ENCODE data around the gene ZNF664.

Gene ZNF664

GRCh38 chr12:123998344-123998990 is 25.5 kb downstream of the ZNF664 start:
- H3K4me1 Mint-ChIP-seq, result peaks cover 15% of the 10 kb centered on the region
- no peaks in the 10 kb centered on the region for H3K9me3 Mint-ChIP-seq
- no peak overlapping the region for H3K27ac Mint-ChIP-seq
- H3K36me3 Mint-ChIP-seq (ENCODE audit: low read depth), result peaks cover 15% of the 10 kb centered on the region
- H3K27me3 Mint-ChIP-seq, result no peaks in the 10 kb centered on the region
- no peak overlapping the region for H3K4me3 Mint-ChIP-seq
- no peak for DNase-seq
- no peak for ATAC-seq

- ATAC-seq, result no peak
- no peaks in the 10 kb centered on the region for H3K9me3 Mint-ChIP-seq
- H3K4me1 Mint-ChIP-seq, result peaks cover 15% of the 10 kb centered on the region
These were observed 26.0 kb downstream of the ZNF664 start for GRCh38 chr12:123998991-123999359.

GRCh38 chr12:124000111-124000510 is 27.1 kb downstream of the ZNF664 start:
- ATAC-seq (no peak), DNase-seq (no peak)
- Mint-ChIP-seq H3K9me3 (no peaks in the 10 kb centered on the region), H3K4me3 (no peak overlapping the region), H3K27me3 (no peaks in the 10 kb centered on the region), H3K4me1 (peaks cover 7% of the 10 kb centered on the region), H3K36me3 (ENCODE audit: low read depth) (peaks cover 5% of the 10 kb centered on the region), H3K27ac (no peak overlapping the region)

More at GRCh38 chr12:123998991-123999359, 26.0 kb downstream of the ZNF664 start:
- DNase-seq, result no peak
- peaks cover 10% of the 10 kb centered on the region for H3K36me3 Mint-ChIP-seq (ENCODE audit: low read depth)
- H3K27me3 Mint-ChIP-seq, result no peaks in the 10 kb centered on the region
- no peak overlapping the region for H3K27ac Mint-ChIP-seq
- H3K4me3 Mint-ChIP-seq, result no peak overlapping the region

GRCh38 chr12:124001343-124001742 is 28.3 kb downstream of the ZNF664 start:
- Mint-ChIP-seq H3K9me3 (no peaks in the 10 kb centered on the region), H3K4me1 (peaks cover 9% of the 10 kb centered on the region), H3K4me3 (no peak overlapping the region), H3K27me3 (no peaks in the 10 kb centered on the region), H3K27ac (no peak overlapping the region), H3K36me3 (ENCODE audit: low read depth) (peaks cover 5% of the 10 kb centered on the region)
- no peak for DNase-seq
- ATAC-seq, result no peak

GRCh38 chr12:124002021-124002644 is 29.1 kb downstream of the ZNF664 start:
- H3K9me3 Mint-ChIP-seq, result no peaks in the 10 kb centered on the region
- no peaks in the 10 kb centered on the region for H3K27me3 Mint-ChIP-seq
- H3K27ac Mint-ChIP-seq, result no peak overlapping the region
- ATAC-seq, result no peak
- H3K36me3 Mint-ChIP-seq (ENCODE audit: low read depth), result peaks cover 5% of the 10 kb centered on the region
- no peak overlapping the region for H3K4me3 Mint-ChIP-seq
- H3K4me1 Mint-ChIP-seq, result peaks cover 16% of the 10 kb centered on the region
- no peak for DNase-seq

- Mint-ChIP-seq H3K27me3 (no peaks in the 10 kb centered on the region), H3K9me3 (no peaks in the 10 kb centered on the region), H3K4me3 (no peak overlapping the region), H3K27ac (no peak overlapping the region), H3K36me3 (ENCODE audit: low read depth) (peaks cover 5% of the 10 kb centered on the region), H3K4me1 (peaks cover 17% of the 10 kb centered on the region)
- no peak for ATAC-seq
- no peak for DNase-seq
These were observed 29.6 kb downstream of the ZNF664 start for GRCh38 chr12:124002654-124003053.

- ATAC-seq (no peak), DNase-seq (no peak)
- Mint-ChIP-seq H3K36me3 (ENCODE audit: low read depth) (peaks cover 8% of the 10 kb centered on the region), H3K9me3 (no peaks in the 10 kb centered on the region), H3K4me3 (no peak overlapping the region), H3K27ac (no peak overlapping the region), H3K4me1 (peaks cover 23% of the 10 kb centered on the region), H3K27me3 (no peaks in the 10 kb centered on the region)
These were observed 31.3 kb downstream of the ZNF664 start for GRCh38 chr12:124004233-124004875.

- ATAC-seq, result no peak
- no peaks in the 10 kb centered on the region for H3K27me3 Mint-ChIP-seq
- H3K9me3 Mint-ChIP-seq, result no peaks in the 10 kb centered on the region
- peaks cover 14% of the 10 kb centered on the region for H3K36me3 Mint-ChIP-seq (ENCODE audit: low read depth)
- DNase-seq, result peak; percentile 7
- H3K4me3 Mint-ChIP-seq, result peak overlapping the region; percentile 21
- peaks cover 23% of the 10 kb centered on the region for H3K4me1 Mint-ChIP-seq
- peak overlapping the region; percentile 27 for H3K27ac Mint-ChIP-seq
These were observed 33.2 kb downstream of the ZNF664 start for GRCh38 chr12:124006085-124006845.

- H3K27me3 Mint-ChIP-seq, result no peaks in the 10 kb centered on the region
- H3K4me3 Mint-ChIP-seq, result peak overlapping the region; percentile 21
- ATAC-seq, result no peak
- peaks cover 23% of the 10 kb centered on the region for H3K4me1 Mint-ChIP-seq
- H3K36me3 Mint-ChIP-seq (ENCODE audit: low read depth), result peaks cover 18% of the 10 kb centered on the region
- no peak for DNase-seq
- H3K9me3 Mint-ChIP-seq, result no peaks in the 10 kb centered on the region
- peak overlapping the region; percentile 27 for H3K27ac Mint-ChIP-seq
These were observed 34.1 kb downstream of the ZNF664 start for GRCh38 chr12:124006846-124007713.

GRCh38 chr12:124007826-124008570 is 35.0 kb downstream of the ZNF664 start:
- Mint-ChIP-seq H3K4me1 (peaks cover 23% of the 10 kb centered on the region), H3K9me3 (no peaks in the 10 kb centered on the region), H3K4me3 (no peak overlapping the region), H3K27ac (no peak overlapping the region), H3K27me3 (no peaks in the 10 kb centered on the region), H3K36me3 (ENCODE audit: low read depth) (peaks cover 18% of the 10 kb centered on the region)
- ATAC-seq (no peak), DNase-seq (no peak)

- no peaks in the 10 kb centered on the region for H3K9me3 Mint-ChIP-seq
- no peak overlapping the region for H3K27ac Mint-ChIP-seq
- DNase-seq (no peak), ATAC-seq (no peak)
- peaks cover 23% of the 10 kb centered on the region for H3K4me1 Mint-ChIP-seq
- no peaks in the 10 kb centered on the region for H3K27me3 Mint-ChIP-seq
- H3K36me3 Mint-ChIP-seq (ENCODE audit: low read depth), result peaks cover 23% of the 10 kb centered on the region
- no peak overlapping the region for H3K4me3 Mint-ChIP-seq
These were observed 35.6 kb downstream of the ZNF664 start for GRCh38 chr12:124008595-124008994.

GRCh38 chr12:124009781-124010180 is 36.8 kb downstream of the ZNF664 start:
- Mint-ChIP-seq H3K36me3 (ENCODE audit: low read depth) (peaks cover 23% of the 10 kb centered on the region), H3K27me3 (no peaks in the 10 kb centered on the region)

GRCh38 chr12:124010687-124011086 is 37.7 kb downstream of the ZNF664 start:
- peaks cover 24% of the 10 kb centered on the region for H3K4me1 Mint-ChIP-seq
- DNase-seq (no peak), ATAC-seq (no peak)
- H3K36me3 Mint-ChIP-seq (ENCODE audit: low read depth), result peaks cover 21% of the 10 kb centered on the region
- H3K9me3 Mint-ChIP-seq, result no peaks in the 10 kb centered on the region
- no peak overlapping the region for H3K27ac Mint-ChIP-seq
- H3K27me3 Mint-ChIP-seq, result no peaks in the 10 kb centered on the region
- no peak overlapping the region for H3K4me3 Mint-ChIP-seq

More at GRCh38 chr12:124009781-124010180, 36.8 kb downstream of the ZNF664 start:
- H3K4me1 Mint-ChIP-seq, result peaks cover 26% of the 10 kb centered on the region
- ATAC-seq (no peak), DNase-seq (no peak)
- no peaks in the 10 kb centered on the region for H3K9me3 Mint-ChIP-seq
- no peak overlapping the region for H3K27ac Mint-ChIP-seq
- no peak overlapping the region for H3K4me3 Mint-ChIP-seq
